Measurements from ENCODE around the gene ASTN2. TPM values are rescaled to one million over a fixed set of nuclear protein-coding genes. Genes with fewer than 3 reads are reported as not detected.

The ASTN2 gene
- total RNA-seq, 2 donors from 2014 or later = 113 to 153 TPM

- WGBS = 75% methylated on average over 2 of the region's 2 CpGs
- DNase-seq (ENCODE audit: low spot score) = peak; percentile 12
- intact Hi-C loops (cut with DNase I) = no loop called here
These were observed 293.5 kb downstream of the ASTN2 start for GRCh38 chr9:117121316-117121715.

DNA sequence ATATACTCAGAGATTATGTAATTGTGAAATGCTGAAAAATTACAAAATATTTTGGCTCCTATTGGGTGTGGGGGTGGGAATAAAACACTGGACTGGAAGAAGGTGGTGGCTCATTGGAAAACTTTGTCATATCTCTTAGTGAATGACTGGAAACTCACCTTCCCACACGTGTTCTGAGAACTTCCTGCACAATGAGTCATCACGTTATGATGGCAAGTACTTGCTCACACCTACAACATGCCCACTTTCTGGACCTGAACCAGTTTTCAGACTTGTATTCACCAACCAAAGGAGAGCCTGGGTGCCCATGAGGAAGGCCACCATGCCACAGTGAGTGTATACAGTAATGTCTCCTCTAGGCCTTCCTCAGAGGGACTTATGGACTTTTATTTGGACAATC, 294.8 kb downstream of the ASTN2 start:
- Histone ChIP-seq H3K27ac (no peak overlapping the region), H3K27me3 (replicated peaks; ENCODE audit: insufficient read depth) (no peaks in the 10 kb centered on the region), H3K4me1 (replicated peaks) (no peaks in the 10 kb centered on the region), H3K4me3 (no peak overlapping the region), H3K36me3 (no peaks in the 10 kb centered on the region), H3K9me3 (no peaks in the 10 kb centered on the region)
- 72% methylated on average over 2 of the region's 2 CpGs for WGBS
- intact Hi-C loops (cut with DNase I) = no loop called here
- TF ChIP-seq CTCF (IDR thresholded peaks at IDR 0.05) = no peak
- no peak for DNase-seq (ENCODE audit: low spot score)

More at GRCh38 chr9:117121316-117121715, 293.5 kb downstream of the ASTN2 start:
- Histone ChIP-seq H3K27me3 (replicated peaks; ENCODE audit: insufficient read depth) (no peaks in the 10 kb centered on the region), H3K4me3 (no peak overlapping the region), H3K27ac (no peak overlapping the region), H3K9me3 (no peaks in the 10 kb centered on the region), H3K36me3 (no peaks in the 10 kb centered on the region), H3K4me1 (replicated peaks) (no peaks in the 10 kb centered on the region)
- TF ChIP-seq POLR2A (IDR thresholded peaks at IDR 0.05) = no peak
- TF ChIP-seq CTCF (IDR thresholded peaks at IDR 0.05) = no peak
- no peak for TF ChIP-seq POLR2AphosphoS5 (IDR thresholded peaks at IDR 0.05)

DNA sequence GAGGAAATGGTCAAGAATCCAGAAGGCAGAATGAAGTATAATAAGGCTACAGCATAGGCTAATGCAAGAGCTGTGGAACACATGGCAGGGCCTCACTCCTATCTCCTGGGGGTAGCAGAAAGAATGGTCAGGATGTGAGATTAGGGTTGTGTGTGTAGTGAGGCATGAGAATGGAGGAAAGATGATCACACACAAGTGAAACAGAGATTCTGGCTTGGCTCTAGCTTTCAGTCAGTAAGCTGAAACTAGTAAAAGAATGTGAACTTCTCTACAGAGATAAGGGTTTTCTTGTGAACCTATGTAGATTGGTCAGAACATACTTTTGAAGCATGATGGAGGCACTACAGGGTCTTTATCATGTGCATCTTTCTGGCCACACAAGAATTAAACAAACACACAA, 298.8 kb downstream of the ASTN2 start:
- H3K9me3 ChIP-seq = no peaks in the 10 kb centered on the region
- no peak overlapping the region for H3K27ac ChIP-seq
- intact Hi-C loops (cut with DNase I) = no loop called here
- TF ChIP-seq CTCF (IDR thresholded peaks at IDR 0.05) = no peak
- TF ChIP-seq POLR2A (IDR thresholded peaks at IDR 0.05) = no peak
- TF ChIP-seq POLR2AphosphoS5 (IDR thresholded peaks at IDR 0.05) = no peak
- no peak for DNase-seq (ENCODE audit: low spot score)
- H3K4me3 ChIP-seq = no peak overlapping the region
- no peaks in the 10 kb centered on the region for H3K36me3 ChIP-seq
- no peaks in the 10 kb centered on the region for H3K4me1 ChIP-seq (replicated peaks)
- H3K27me3 ChIP-seq (replicated peaks; ENCODE audit: insufficient read depth) = no peaks in the 10 kb centered on the region

- no peak for DNase-seq (ENCODE audit: low spot score)
These were observed 300.1 kb downstream of the ASTN2 start for GRCh38 chr9:117114768-117115167.

More at GRCh38 chr9:117114768-117115167, 300.1 kb downstream of the ASTN2 start:
- H3K27me3 ChIP-seq (replicated peaks; ENCODE audit: insufficient read depth) = no peaks in the 10 kb centered on the region
- no peaks in the 10 kb centered on the region for H3K36me3 ChIP-seq
- 75% methylated on average over 2 of the region's 2 CpGs for WGBS
- TF ChIP-seq CTCF (IDR thresholded peaks at IDR 0.05) (no peak), POLR2A (IDR thresholded peaks at IDR 0.05) (no peak), POLR2AphosphoS5 (IDR thresholded peaks at IDR 0.05) (no peak)
- no peak overlapping the region for H3K27ac ChIP-seq
- intact Hi-C loops (cut with DNase I) = no loop called here
- H3K4me3 ChIP-seq = no peak overlapping the region
- no peaks in the 10 kb centered on the region for H3K4me1 ChIP-seq (replicated peaks)
- H3K9me3 ChIP-seq = no peaks in the 10 kb centered on the region

Measured in prostate gland (tissue), 2 donors.